T-helper 2 cell treated with Interferon-gamma antibody and Interleukin-4, amounts not matched to agents 5 μg/mL and 100 μg/mL, for 36 hours (primary cell): ENCODE data around the gene INO80D.
"Not testable (repeated sequence)": the region's sequence is repeated elsewhere in the genome, so short reads cannot be mapped to it uniquely, and the experiment has no call there.

Experiments used
- DNase-seq: peaks from one replicate; pipeline ENCODE4 v3.0.0; 2021; ENCODE audit warnings: low spot score
- H3K27ac Mint-ChIP-seq: one replicate; pipeline ENCODE4 v1.8.0; 2021; ENCODE audit warnings: mild to moderate bottlenecking, mixed read lengths
- H3K27me3 Mint-ChIP-seq: one replicate; pipeline ENCODE4 v1.8.0; 2021; ENCODE audit warnings: low read depth, mixed read lengths
- H3K36me3 Mint-ChIP-seq: one replicate; pipeline ENCODE4 v1.8.0; 2021; ENCODE audit warnings: low read depth, mixed read lengths
- H3K4me1 Mint-ChIP-seq: one replicate; pipeline ENCODE4 v1.8.0; 2021; ENCODE audit warnings: low read depth, mixed read lengths
- H3K4me3 Mint-ChIP-seq: one replicate; pipeline ENCODE4 v1.8.0; 2022; ENCODE audit warnings: mild to moderate bottlenecking, moderate library complexity, mixed read lengths
- H3K9me3 Mint-ChIP-seq: one replicate; pipeline ENCODE4 v1.8.0; 2021; ENCODE audit warnings: mixed read lengths

Gene INO80D

GRCh38 chr2:206031950-206032567 is 53.9 kb downstream of the INO80D start:
- H3K4me3 Mint-ChIP-seq = no peak overlapping the region
- H3K36me3 Mint-ChIP-seq = peaks cover 72% of the 10 kb centered on the region
- H3K27ac Mint-ChIP-seq = no peak overlapping the region
- H3K27me3 Mint-ChIP-seq = no peaks in the 10 kb centered on the region
- H3K9me3 Mint-ChIP-seq = peaks cover 42% of the 10 kb centered on the region
- peaks cover 39% of the 10 kb centered on the region for H3K4me1 Mint-ChIP-seq
- no peak for DNase-seq

- H3K4me1 Mint-ChIP-seq = peaks cover 36% of the 10 kb centered on the region
- H3K4me3 Mint-ChIP-seq = no peak overlapping the region
- H3K27ac Mint-ChIP-seq = no peak overlapping the region
- no peaks in the 10 kb centered on the region for H3K27me3 Mint-ChIP-seq
- H3K9me3 Mint-ChIP-seq = peaks cover 38% of the 10 kb centered on the region
- DNase-seq = no peak
- peaks cover 65% of the 10 kb centered on the region for H3K36me3 Mint-ChIP-seq
Measured at GRCh38 chr2:206031162-206031784, 54.7 kb downstream of the INO80D start.

DNA sequence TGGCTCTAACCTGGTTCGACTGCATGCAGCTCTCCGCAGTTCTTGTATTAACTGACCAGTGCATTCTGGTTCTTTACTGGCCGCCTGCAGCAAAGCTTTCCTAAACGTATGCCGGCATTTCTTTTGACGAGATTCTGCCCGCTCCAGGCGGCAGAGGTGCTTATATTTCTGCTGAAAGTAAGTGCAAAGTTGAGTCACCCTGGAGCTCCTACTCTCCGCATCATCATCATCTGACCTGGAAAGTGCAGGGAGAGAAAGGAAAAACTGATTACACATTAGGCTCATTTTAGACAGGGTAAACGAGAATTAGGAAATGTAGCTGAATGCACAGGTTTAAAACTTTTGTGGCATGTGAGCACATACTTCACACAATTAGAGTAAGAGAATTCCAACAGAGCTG is 57.9 kb downstream of the INO80D start:
- Mint-ChIP-seq H3K36me3 (peaks cover 36% of the 10 kb centered on the region), H3K27me3 (no peaks in the 10 kb centered on the region), H3K27ac (no peak overlapping the region), H3K9me3 (peaks cover 9% of the 10 kb centered on the region), H3K4me3 (no peak overlapping the region), H3K4me1 (peaks cover 27% of the 10 kb centered on the region)
- no peak for DNase-seq

GRCh38 chr2:206023183-206023582 is 62.8 kb downstream of the INO80D start:
- no peak for DNase-seq
- no peak overlapping the region for H3K27ac Mint-ChIP-seq
- H3K36me3 Mint-ChIP-seq = peaks cover 11% of the 10 kb centered on the region
- H3K4me3 Mint-ChIP-seq = no peak overlapping the region
- H3K27me3 Mint-ChIP-seq = no peaks in the 10 kb centered on the region
- no peaks in the 10 kb centered on the region for H3K9me3 Mint-ChIP-seq
- no peaks in the 10 kb centered on the region for H3K4me1 Mint-ChIP-seq

DNA sequence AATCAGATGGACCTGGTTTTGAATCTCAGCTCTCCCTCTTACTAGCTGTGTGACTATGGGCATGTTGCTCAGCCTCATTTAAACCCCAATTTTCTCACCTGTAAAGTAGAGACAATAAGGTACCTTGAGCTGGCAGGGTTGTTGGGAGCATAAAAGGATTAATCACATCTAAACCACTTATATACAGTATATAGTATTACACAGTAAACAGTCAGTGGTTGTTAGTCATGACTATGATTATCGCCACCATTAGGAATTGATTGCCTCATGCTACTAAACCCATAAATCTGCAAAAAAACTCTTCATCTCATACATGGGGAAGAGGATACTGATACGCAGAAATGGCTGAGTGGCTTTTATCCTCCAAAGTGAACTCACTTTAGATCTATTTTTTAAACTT is 65.8 kb downstream of the INO80D start:
- Mint-ChIP-seq H3K4me3 (no peak overlapping the region), H3K36me3 (peaks cover 36% of the 10 kb centered on the region), H3K27me3 (no peaks in the 10 kb centered on the region), H3K27ac (no peak overlapping the region), H3K9me3 (peaks cover 12% of the 10 kb centered on the region), H3K4me1 (no peaks in the 10 kb centered on the region)
- no peak for DNase-seq

DNA sequence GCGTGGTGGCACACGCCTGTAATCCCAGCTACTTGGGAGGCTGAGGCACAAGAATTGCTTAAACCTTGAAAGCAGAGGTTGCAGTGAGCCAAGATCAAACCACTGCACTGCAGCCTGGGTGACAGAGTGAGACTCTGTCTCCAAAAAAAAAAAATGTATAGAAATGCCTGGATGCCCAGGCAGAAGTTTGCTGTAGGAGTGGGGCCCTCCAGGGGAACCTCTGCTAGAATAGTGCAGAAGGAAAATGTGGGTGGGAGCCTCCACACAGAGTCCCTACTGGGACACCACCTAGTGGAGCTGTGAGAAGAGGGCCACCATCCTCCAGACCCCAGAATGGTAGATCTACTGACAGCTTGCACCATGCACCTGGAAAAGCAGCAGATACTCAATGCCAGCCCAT is 70.2 kb downstream of the INO80D start:
- Mint-ChIP-seq H3K36me3 (peaks cover 62% of the 10 kb centered on the region), H3K9me3 (peaks cover 12% of the 10 kb centered on the region)
- DNase-seq, H3K27me3 Mint-ChIP-seq, H3K4me3 Mint-ChIP-seq, H3K27ac Mint-ChIP-seq, H3K4me1 Mint-ChIP-seq: not testable (repeated sequence)

DNA sequence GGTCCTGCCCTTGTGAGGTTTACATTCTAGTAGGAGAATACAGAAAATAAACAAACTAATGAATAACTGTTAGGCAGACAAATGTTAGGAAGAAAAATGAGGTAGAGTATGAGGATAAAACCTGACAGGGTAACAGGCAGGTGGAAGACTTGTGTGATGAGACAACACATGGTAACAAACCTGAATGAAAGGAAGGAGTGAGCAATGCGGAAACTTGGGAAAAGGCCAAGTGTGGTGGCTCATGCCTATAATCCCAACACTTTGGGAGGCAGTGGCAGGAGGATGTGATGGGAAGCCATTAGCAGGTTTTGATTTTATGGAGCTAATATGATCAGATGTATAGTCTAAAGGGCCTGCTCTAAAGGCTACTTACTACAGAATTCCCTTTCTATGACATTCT is 74.2 kb downstream of the INO80D start:
- H3K9me3 Mint-ChIP-seq = peaks cover 11% of the 10 kb centered on the region
- H3K36me3 Mint-ChIP-seq = peaks cover 61% of the 10 kb centered on the region
- H3K27ac Mint-ChIP-seq = no peak overlapping the region
- H3K27me3 Mint-ChIP-seq = no peaks in the 10 kb centered on the region
- H3K4me1 Mint-ChIP-seq = no peaks in the 10 kb centered on the region
- DNase-seq = no peak
- H3K4me3 Mint-ChIP-seq = no peak overlapping the region

DNA sequence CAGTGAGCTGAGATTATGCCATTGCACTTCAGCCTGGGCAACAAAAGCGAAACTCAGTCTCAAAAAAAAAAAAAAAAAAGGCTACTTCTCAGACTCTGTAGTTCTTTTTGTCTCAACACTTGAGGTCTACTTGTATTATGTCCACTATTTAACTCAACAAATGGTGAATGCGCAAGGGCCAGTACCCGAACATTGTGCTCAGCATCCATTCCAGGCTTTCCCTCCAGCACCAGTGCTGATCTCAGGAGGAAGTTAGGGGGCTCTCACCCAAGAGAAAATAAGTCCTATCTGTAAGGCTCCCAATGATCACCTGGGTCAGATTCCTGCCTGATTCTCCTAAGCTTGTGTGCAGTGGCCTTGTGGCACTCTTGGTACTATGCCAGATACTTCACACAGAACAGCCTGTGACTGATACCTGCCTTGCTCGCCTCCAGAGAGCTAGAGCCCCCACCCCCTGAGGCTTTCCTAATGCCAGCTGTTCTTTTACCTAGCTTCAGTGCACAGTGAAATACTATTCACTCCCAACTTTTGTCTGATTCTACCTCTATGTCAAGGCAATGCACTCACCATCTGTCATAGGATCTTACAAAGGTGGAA is 74.9 kb downstream of the INO80D start:
- Mint-ChIP-seq H3K27me3 (no peaks in the 10 kb centered on the region), H3K4me3 (no peak overlapping the region), H3K36me3 (peaks cover 55% of the 10 kb centered on the region), H3K9me3 (peaks cover 4% of the 10 kb centered on the region), H3K4me1 (no peaks in the 10 kb centered on the region), H3K27ac (no peak overlapping the region)
- no peak for DNase-seq

- Mint-ChIP-seq H3K4me3 (no peak overlapping the region), H3K36me3 (peaks cover 38% of the 10 kb centered on the region), H3K4me1 (no peaks in the 10 kb centered on the region), H3K9me3 (no peaks in the 10 kb centered on the region), H3K27me3 (no peaks in the 10 kb centered on the region), H3K27ac (no peak overlapping the region)
- no peak for DNase-seq
Measured at GRCh38 chr2:206004004-206004693, 81.8 kb downstream of the INO80D start.

DNA sequence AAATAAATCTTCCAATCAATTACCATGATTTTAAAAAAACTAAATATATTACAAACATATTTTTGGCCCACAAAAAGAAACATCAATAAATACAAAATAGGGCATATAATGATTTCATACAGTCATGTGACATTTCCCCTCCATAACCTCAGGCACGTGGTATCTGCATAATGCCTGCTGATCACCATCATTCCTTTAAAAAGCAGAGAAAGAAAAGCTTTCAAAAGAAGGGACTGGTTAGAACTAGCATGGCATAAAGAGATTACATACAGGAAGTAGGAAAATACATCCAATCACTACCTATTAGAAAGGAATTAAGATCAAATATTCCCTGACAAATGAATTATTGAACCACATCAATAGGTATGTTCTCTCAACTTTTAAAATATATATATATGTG is 83.5 kb downstream of the INO80D start:
- Mint-ChIP-seq H3K4me3 (no peak overlapping the region), H3K4me1 (no peaks in the 10 kb centered on the region), H3K9me3 (no peaks in the 10 kb centered on the region), H3K36me3 (peaks cover 37% of the 10 kb centered on the region), H3K27ac (no peak overlapping the region), H3K27me3 (no peaks in the 10 kb centered on the region)
- DNase-seq = no peak

DNA sequence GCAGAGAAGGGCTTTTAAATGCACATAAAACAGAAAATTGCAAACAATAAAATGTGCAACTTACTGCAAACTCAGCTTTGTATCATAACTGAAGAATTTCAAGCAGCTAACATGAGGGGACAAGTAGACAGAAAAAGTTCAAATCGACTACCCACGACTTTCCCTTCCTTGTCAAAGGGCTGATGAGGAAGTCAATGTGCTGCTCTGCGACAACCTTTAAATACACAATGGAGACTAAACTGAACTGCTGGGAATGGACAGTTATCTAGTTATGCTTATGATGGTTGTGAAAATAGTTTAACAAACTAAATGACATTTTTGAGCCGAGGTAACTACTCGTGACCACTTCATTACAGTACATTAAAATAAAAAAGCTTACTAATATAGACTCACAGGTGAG is 84.1 kb downstream of the INO80D start:
- DNase-seq = no peak
- no peak overlapping the region for H3K4me3 Mint-ChIP-seq
- no peaks in the 10 kb centered on the region for H3K27me3 Mint-ChIP-seq
- H3K36me3 Mint-ChIP-seq = peaks cover 32% of the 10 kb centered on the region
- H3K9me3 Mint-ChIP-seq = no peaks in the 10 kb centered on the region
- no peak overlapping the region for H3K27ac Mint-ChIP-seq
- no peaks in the 10 kb centered on the region for H3K4me1 Mint-ChIP-seq

GRCh38 chr2:206000776-206001175 is 85.2 kb downstream of the INO80D start:
- Mint-ChIP-seq H3K27me3 (no peaks in the 10 kb centered on the region), H3K27ac (no peak overlapping the region), H3K9me3 (no peaks in the 10 kb centered on the region), H3K4me3 (no peak overlapping the region), H3K36me3 (peaks cover 28% of the 10 kb centered on the region), H3K4me1 (no peaks in the 10 kb centered on the region)
- DNase-seq = no peak

- Mint-ChIP-seq H3K36me3 (peaks cover 10% of the 10 kb centered on the region), H3K27me3 (no peaks in the 10 kb centered on the region), H3K9me3 (no peaks in the 10 kb centered on the region), H3K4me1 (no peaks in the 10 kb centered on the region), H3K4me3 (no peak overlapping the region), H3K27ac (no peak overlapping the region)
- no peak for DNase-seq
Measured at GRCh38 chr2:205998583-205998982, 87.4 kb downstream of the INO80D start.

- peaks cover 10% of the 10 kb centered on the region for H3K36me3 Mint-ChIP-seq
- no peaks in the 10 kb centered on the region for H3K4me1 Mint-ChIP-seq
- no peak for DNase-seq
- H3K27me3 Mint-ChIP-seq = no peaks in the 10 kb centered on the region
- H3K27ac Mint-ChIP-seq = no peak overlapping the region
- no peaks in the 10 kb centered on the region for H3K9me3 Mint-ChIP-seq
- H3K4me3 Mint-ChIP-seq = no peak overlapping the region
Measured at GRCh38 chr2:205996161-205996560, 89.8 kb downstream of the INO80D start.
